Uterus (tissue), 4 donors: ENCODE results near the gene CAMSAP2. TPM values are rescaled to one million over a fixed set of nuclear protein-coding genes. Genes with fewer than 3 reads are reported as not detected.

Source experiments
- DNase-seq, 2 donors: peaks; one replicate each; pipeline ENCODE4 v3.0.0-alpha.2; 2019 to 2020
- H3K27ac ChIP-seq, 2 donors: fragments of 200-600 bp; sonication (generic); 1 replicate in 1 of 2; 2 replicates in 1 of 2; pipeline ENCODE4 v1.5.1; 2016 to 2018
- H3K27me3 ChIP-seq, 2 donors: fragments of 200-600 bp; sonication (generic); one replicate each; pipeline ENCODE4 v1.5.1; 2018 to 2019; ENCODE audit warnings: control low read depth in 1 of 2
- H3K36me3 ChIP-seq, 2 donors: fragments of 200-600 bp; sonication (generic); one replicate each; pipeline ENCODE4 v1.5.1; 2019; ENCODE audit warnings: control low read depth in 1 of 2
- H3K4me1 ChIP-seq, 2 donors: fragments of 200-600 bp; sonication (generic); one replicate each; pipeline ENCODE4 v1.5.1; 2018 to 2019; ENCODE audit warnings: control low read depth in 1 of 2
- H3K4me3 ChIP-seq, 2 donors: fragments of 200-600 bp; sonication (generic); 1 replicate in 1 of 2; 2 replicates in 1 of 2; pipeline ENCODE4 v1.5.1; 2018 to 2019; ENCODE audit warnings: mild to moderate bottlenecking in 1 of 2
- H3K9me3 ChIP-seq, 2 donors: fragments of 200-600 bp; sonication (generic); one replicate each; pipeline ENCODE4 v1.5.1; 2019; ENCODE audit warnings: control low read depth in 1 of 2
- POLR2A ChIP-seq, 2 donors: fragments of 450-650 bp; IDR thresholded peaks; one replicate each; pipeline ENCODE4 v1.6.1; 2016; ENCODE audit warnings: antibody characterized with exemption in 2 of 2, mild to moderate bottlenecking in 1 of 2, moderate library complexity in 1 of 2
- intact Hi-C: fragments of 100-400 bp; cut with DNase I; formaldehyde crosslinking; loops from one replicate; pipeline ENCODE4 v1.15.1; 2023; ENCODE audit warnings: low total_unique reads
- total RNA-seq, 4 donors: library from RNA; depleted of rRNA in 3 of 4; stranded (reverse); fragments of >200 nt in 3 of 4; gene quantifications; one replicate each; pipeline versions ENCODE4 v1.1.0 to v1.2.4, GENCODE V29; 2014 to 2023
- TF ChIP-seq, protein P1 (sequence below), 4 experiments: fragments of 200-600 bp in 2 of 4; fragments of 450-650 bp in 2 of 4; sonication (generic) in 2 of 4; IDR thresholded peaks; one replicate each; pipeline ENCODE4 v1.5.1; 2016 to 2019; ENCODE audit warnings: antibody characterized with exemption in 4 of 4, mild to moderate bottlenecking in 2 of 4, moderate library complexity in 1 of 4
- donor health status: DM: yes; HTN: yes; CAD: no.

Gene CAMSAP2
- total RNA-seq, 4 donors from 2014 or later: 31.0 to 64.8 (median 47.7) TPM

GRCh38 chr1:200869753-200870391, 131.2 kb downstream of the CAMSAP2 start:
- no peak for DNase-seq
- Histone ChIP-seq H3K4me3 (no peak overlapping the region), H3K27ac (no peak overlapping the region), H3K4me1 (peaks cover 0 to 10% of the 10 kb centered on the region in 2 donors), H3K27me3 (peaks cover 5 to 28% of the 10 kb centered on the region in 2 donors), H3K9me3 (no peaks in the 10 kb centered on the region), H3K36me3 (no peaks in the 10 kb centered on the region)
- TF ChIP-seq, protein P1, sequence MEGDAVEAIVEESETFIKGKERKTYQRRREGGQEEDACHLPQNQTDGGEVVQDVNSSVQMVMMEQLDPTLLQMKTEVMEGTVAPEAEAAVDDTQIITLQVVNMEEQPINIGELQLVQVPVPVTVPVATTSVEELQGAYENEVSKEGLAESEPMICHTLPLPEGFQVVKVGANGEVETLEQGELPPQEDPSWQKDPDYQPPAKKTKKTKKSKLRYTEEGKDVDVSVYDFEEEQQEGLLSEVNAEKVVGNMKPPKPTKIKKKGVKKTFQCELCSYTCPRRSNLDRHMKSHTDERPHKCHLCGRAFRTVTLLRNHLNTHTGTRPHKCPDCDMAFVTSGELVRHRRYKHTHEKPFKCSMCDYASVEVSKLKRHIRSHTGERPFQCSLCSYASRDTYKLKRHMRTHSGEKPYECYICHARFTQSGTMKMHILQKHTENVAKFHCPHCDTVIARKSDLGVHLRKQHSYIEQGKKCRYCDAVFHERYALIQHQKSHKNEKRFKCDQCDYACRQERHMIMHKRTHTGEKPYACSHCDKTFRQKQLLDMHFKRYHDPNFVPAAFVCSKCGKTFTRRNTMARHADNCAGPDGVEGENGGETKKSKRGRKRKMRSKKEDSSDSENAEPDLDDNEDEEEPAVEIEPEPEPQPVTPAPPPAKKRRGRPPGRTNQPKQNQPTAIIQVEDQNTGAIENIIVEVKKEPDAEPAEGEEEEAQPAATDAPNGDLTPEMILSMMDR (IDR thresholded peaks at IDR 0.05): no peak
- no peak for TF ChIP-seq POLR2A (IDR thresholded peaks at IDR 0.05)
- intact Hi-C loops: no loop called here

DNA sequence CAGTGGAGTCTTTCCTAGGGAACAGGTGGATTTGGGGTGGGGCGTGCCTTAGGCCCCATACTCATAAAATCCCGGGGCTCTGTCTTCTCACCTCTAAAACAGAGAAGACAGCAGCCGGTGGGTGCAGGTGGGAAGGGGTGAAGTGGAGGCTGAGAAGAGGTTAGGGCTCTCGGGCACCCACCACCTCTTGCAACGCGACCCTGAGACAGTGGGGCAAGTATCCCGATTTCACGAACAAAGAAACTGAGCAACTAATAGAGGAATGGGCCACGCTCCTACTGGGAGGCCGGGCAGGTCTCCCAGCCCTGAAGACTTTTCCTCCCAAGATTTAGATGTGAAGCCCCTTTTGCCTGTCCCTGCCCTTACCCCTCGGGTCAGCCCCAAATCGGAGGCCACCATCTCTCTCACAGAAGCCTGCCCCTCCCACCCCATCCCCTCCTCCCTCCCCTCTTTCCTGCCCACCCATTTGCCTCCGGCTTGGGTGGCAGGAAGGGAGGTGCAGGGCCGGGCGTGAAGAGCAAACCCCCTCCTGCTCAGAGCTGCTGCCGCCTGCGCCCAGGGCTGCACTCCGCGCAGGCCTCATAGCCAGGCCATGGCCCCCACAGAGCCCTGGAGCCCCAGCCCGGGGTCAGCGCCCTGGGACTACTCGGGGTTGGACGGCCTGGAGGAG, 133.9 kb downstream of the CAMSAP2 start, which contains the start of gene GPR25:
Gene GPR25, plus strand, starts transcription at position 536 of the 670 bp plus-strand sequence. Its CDS starts 57 bp downstream, at position 593.
- no peak for DNase-seq
- H3K27me3 ChIP-seq: peaks cover 5 to 28% of the 10 kb centered on the region in 2 donors
- H3K4me1 ChIP-seq: peaks cover 0 to 10% of the 10 kb centered on the region in 2 donors
- no peak within 1 kb of the TSS for H3K27ac ChIP-seq
- TF ChIP-seq POLR2A (IDR thresholded peaks at IDR 0.05): no peak
- TF ChIP-seq, protein P1 (IDR thresholded peaks at IDR 0.05): no peak
- no peaks in the 10 kb centered on the region for H3K36me3 ChIP-seq
- intact Hi-C loops: loop anchor here (2.0 kb wide), 1 partner anchor 44 kb away; no protein-coding TSS in a partner anchor
- H3K4me3 ChIP-seq: no peak within 1 kb of the TSS
- no peaks in the 10 kb centered on the region for H3K9me3 ChIP-seq

DNA sequence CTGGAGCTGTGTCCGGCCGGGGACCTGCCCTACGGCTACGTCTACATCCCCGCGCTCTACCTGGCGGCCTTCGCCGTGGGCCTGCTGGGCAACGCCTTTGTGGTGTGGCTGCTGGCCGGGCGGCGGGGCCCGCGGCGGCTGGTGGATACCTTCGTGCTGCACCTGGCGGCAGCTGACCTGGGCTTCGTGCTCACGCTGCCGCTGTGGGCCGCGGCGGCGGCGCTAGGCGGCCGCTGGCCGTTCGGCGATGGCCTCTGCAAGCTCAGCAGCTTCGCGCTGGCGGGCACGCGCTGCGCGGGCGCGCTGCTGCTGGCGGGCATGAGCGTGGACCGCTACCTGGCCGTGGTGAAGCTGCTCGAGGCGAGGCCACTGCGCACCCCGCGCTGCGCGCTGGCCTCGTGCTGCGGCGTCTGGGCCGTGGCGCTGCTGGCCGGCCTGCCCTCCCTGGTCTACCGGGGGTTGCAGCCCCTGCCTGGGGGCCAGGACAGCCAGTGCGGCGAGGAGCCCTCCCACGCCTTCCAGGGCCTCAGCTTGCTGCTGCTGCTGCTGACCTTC, 134.5 kb downstream of the CAMSAP2 start:
- H3K4me3 ChIP-seq: no peak overlapping the region

DNA sequence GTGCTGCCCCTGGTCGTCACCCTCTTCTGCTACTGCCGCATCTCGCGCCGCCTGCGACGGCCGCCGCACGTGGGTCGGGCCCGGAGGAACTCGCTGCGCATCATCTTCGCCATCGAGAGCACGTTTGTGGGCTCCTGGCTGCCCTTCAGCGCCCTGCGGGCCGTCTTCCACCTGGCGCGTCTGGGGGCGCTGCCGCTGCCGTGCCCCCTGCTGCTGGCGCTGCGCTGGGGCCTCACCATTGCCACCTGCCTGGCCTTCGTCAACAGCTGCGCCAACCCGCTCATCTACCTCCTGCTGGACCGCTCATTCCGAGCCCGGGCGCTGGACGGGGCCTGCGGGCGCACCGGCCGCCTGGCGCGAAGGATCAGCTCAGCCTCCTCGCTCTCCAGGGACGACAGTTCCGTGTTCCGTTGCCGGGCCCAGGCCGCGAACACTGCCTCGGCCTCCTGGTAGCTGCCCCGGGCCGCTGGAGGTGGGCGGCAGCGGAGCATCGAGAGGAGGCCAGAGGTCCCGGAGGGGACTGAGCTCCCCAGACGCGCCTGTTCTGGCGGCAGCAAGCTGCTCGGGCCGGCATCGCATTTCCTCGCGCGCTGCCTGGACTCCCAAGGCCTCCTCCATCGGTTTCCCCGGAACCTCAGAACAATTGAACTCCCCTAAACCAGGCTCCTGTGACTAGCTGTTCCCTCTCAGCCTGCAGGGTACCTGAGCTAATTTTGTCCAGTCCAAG, 135.1 kb downstream of the CAMSAP2 start:
- TF ChIP-seq POLR2A (IDR thresholded peaks at IDR 0.05): no peak
- TF ChIP-seq, protein P1 (IDR thresholded peaks at IDR 0.05): no peak
- intact Hi-C loops: loop anchor here (2.0 kb wide), 1 partner anchor 43 kb away; no protein-coding TSS in a partner anchor
- Histone ChIP-seq H3K4me3 (no peak overlapping the region), H3K36me3 (no peaks in the 10 kb centered on the region), H3K9me3 (no peaks in the 10 kb centered on the region), H3K4me1 (peaks cover 0 to 10% of the 10 kb centered on the region in 2 donors), H3K27me3 (peaks cover 5 to 23% of the 10 kb centered on the region in 2 donors), H3K27ac (no peak overlapping the region)
- no peak for DNase-seq

More for the DNA sequence above, 134.5 kb downstream of the CAMSAP2 start:
- DNase-seq: no peak
- Histone ChIP-seq H3K4me1 (peaks cover 0 to 10% of the 10 kb centered on the region in 2 donors), H3K27me3 (peaks cover 5 to 28% of the 10 kb centered on the region in 2 donors), H3K36me3 (no peaks in the 10 kb centered on the region), H3K27ac (no peak overlapping the region), H3K9me3 (no peaks in the 10 kb centered on the region)
- intact Hi-C loops: loop anchor here (2.0 kb wide), 1 partner anchor 44 kb away; no protein-coding TSS in a partner anchor
- TF ChIP-seq, protein P1 (IDR thresholded peaks at IDR 0.05): no peak
- no peak for TF ChIP-seq POLR2A (IDR thresholded peaks at IDR 0.05)
